Suprapubic skin (tissue), 3 donors: Measurements from ENCODE around the gene WNT9B.

Source experiments
- CTCF ChIP-seq, 2 donors: fragments of 200-600 bp in 1 of 2; fragments of 450-650 bp in 1 of 2; sonication (generic) in 1 of 2; IDR thresholded peaks; one replicate each; pipeline ENCODE4 v1.5.1; 2016 to 2019; ENCODE audit warnings: antibody characterized with exemption in 2 of 2, mild to moderate bottlenecking in 1 of 2, moderate library complexity in 1 of 2
- EP300 ChIP-seq: sonication (generic); formaldehyde crosslinking; IDR thresholded peaks from one replicate; pipeline ENCODE4 v1.6.1; 2017; ENCODE audit warnings: antibody characterized with exemption
- POLR2A ChIP-seq, 2 donors: fragments of 450-650 bp; IDR thresholded peaks; one replicate each; pipeline ENCODE4 v1.6.1; 2017; ENCODE audit warnings: antibody characterized with exemption in 2 of 2, mild to moderate bottlenecking in 2 of 2, moderate library complexity in 2 of 2

- TF ChIP-seq CTCF (IDR thresholded peaks at IDR 0.05) (no peak), POLR2A (IDR thresholded peaks at IDR 0.05) (no peak), EP300 (no peak)
These were observed 29.6 kb upstream of the WNT9B start for GRCh38 chr17:46821482-46822387.
